ENCODE results near the gene CALHM4.

The CALHM4 gene, protein sequence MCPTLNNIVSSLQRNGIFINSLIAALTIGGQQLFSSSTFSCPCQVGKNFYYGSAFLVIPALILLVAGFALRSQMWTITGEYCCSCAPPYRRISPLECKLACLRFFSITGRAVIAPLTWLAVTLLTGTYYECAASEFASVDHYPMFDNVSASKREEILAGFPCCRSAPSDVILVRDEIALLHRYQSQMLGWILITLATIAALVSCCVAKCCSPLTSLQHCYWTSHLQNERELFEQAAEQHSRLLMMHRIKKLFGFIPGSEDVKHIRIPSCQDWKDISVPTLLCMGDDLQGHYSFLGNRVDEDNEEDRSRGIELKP

GRCh38 chr6:116553451-116553850 is at the start of gene CALHM4:
Gene CALHM4, plus strand, starts transcription at chr6:116553751. Its CDS starts 43 bp downstream, at chr6:116553794.
- H3K4me3 ChIP-seq (ENCODE audit: insufficient read depth, low read length, poor library complexity, severe bottlenecking) = no peak within 1 kb of the TSS
- H3K27ac ChIP-seq (ENCODE audit: low read depth, low read length) = no peak within 1 kb of the TSS
- no peaks in the 10 kb centered on the region for H4K20me1 ChIP-seq (ENCODE audit: low read depth, low read length)
- H3K4me2 ChIP-seq (ENCODE audit: low read depth, low read length, poor library complexity, severe bottlenecking) = no peak within 1 kb of the TSS
- no peak within 1 kb of the TSS for H3K9ac ChIP-seq (ENCODE audit: low read length)
- H3K9me2 ChIP-seq (replicated peaks; ENCODE audit: insufficient read depth, low read length) = no peaks in the 10 kb centered on the region
- H3F3A ChIP-seq (ENCODE audit: insufficient read depth) = no peaks in the 10 kb centered on the region
- H3K79me2 ChIP-seq (ENCODE audit: insufficient read depth, low read length) = no peaks in the 10 kb centered on the region
- H3K36me3 ChIP-seq (ENCODE audit: low read length) = no peaks in the 10 kb centered on the region
- no peaks in the 10 kb centered on the region for H3K9me3 ChIP-seq (ENCODE audit: insufficient read depth, low read length)
- H2AFZ ChIP-seq (ENCODE audit: low read depth, low read length, severe bottlenecking) = no peak within 1 kb of the TSS
- H3K27me3 ChIP-seq (ENCODE audit: low read length) = no peaks in the 10 kb centered on the region
- no peak for TF ChIP-seq EZH2phosphoT487 (conservative IDR thresholded peaks at IDR 0.05; ENCODE audit: low read length)
- TF ChIP-seq, protein P1, sequence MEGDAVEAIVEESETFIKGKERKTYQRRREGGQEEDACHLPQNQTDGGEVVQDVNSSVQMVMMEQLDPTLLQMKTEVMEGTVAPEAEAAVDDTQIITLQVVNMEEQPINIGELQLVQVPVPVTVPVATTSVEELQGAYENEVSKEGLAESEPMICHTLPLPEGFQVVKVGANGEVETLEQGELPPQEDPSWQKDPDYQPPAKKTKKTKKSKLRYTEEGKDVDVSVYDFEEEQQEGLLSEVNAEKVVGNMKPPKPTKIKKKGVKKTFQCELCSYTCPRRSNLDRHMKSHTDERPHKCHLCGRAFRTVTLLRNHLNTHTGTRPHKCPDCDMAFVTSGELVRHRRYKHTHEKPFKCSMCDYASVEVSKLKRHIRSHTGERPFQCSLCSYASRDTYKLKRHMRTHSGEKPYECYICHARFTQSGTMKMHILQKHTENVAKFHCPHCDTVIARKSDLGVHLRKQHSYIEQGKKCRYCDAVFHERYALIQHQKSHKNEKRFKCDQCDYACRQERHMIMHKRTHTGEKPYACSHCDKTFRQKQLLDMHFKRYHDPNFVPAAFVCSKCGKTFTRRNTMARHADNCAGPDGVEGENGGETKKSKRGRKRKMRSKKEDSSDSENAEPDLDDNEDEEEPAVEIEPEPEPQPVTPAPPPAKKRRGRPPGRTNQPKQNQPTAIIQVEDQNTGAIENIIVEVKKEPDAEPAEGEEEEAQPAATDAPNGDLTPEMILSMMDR (IDR thresholded peaks at IDR 0.05; ENCODE audit: insufficient read depth, low read length, poor library complexity, severe bottlenecking) = no peak

GRCh38 chr6:116507324-116507723 is 46.2 kb upstream of the CALHM4 start:
- TF ChIP-seq, protein P1 (IDR thresholded peaks at IDR 0.05; ENCODE audit: insufficient read depth, low read length, poor library complexity, severe bottlenecking) = no peak
- TF ChIP-seq EZH2phosphoT487 (conservative IDR thresholded peaks at IDR 0.05; ENCODE audit: low read length) = no peak
- H4K20me1 ChIP-seq (ENCODE audit: low read depth, low read length) = no peaks in the 10 kb centered on the region
- no peak overlapping the region for H3K4me3 ChIP-seq (ENCODE audit: insufficient read depth, low read length, poor library complexity, severe bottlenecking)
- no peaks in the 10 kb centered on the region for H3K79me2 ChIP-seq (ENCODE audit: insufficient read depth, low read length)
- H3K36me3 ChIP-seq (ENCODE audit: low read length) = no peaks in the 10 kb centered on the region
- H3K27me3 ChIP-seq (ENCODE audit: low read length) = no peaks in the 10 kb centered on the region
- no peaks in the 10 kb centered on the region for H3K9me3 ChIP-seq (ENCODE audit: insufficient read depth, low read length)
- H2AFZ ChIP-seq (ENCODE audit: low read depth, low read length, severe bottlenecking) = no peak overlapping the region
- H3K27ac ChIP-seq (ENCODE audit: low read depth, low read length) = no peak overlapping the region
- H3F3A ChIP-seq (ENCODE audit: insufficient read depth) = no peaks in the 10 kb centered on the region
- H3K4me2 ChIP-seq (ENCODE audit: low read depth, low read length, poor library complexity, severe bottlenecking) = no peak overlapping the region
- H3K9ac ChIP-seq (ENCODE audit: low read length) = no peak overlapping the region
- H3K9me2 ChIP-seq (replicated peaks; ENCODE audit: insufficient read depth, low read length) = no peaks in the 10 kb centered on the region

- no peaks in the 10 kb centered on the region for H3K79me2 ChIP-seq (ENCODE audit: insufficient read depth, low read length)
- no peaks in the 10 kb centered on the region for H4K20me1 ChIP-seq (ENCODE audit: low read depth, low read length)
- no peak overlapping the region for H3K4me3 ChIP-seq (ENCODE audit: insufficient read depth, low read length, poor library complexity, severe bottlenecking)
- no peaks in the 10 kb centered on the region for H3K9me3 ChIP-seq (ENCODE audit: insufficient read depth, low read length)
- H3K27me3 ChIP-seq (ENCODE audit: low read length) = no peaks in the 10 kb centered on the region
- H3K4me2 ChIP-seq (ENCODE audit: low read depth, low read length, poor library complexity, severe bottlenecking) = no peak overlapping the region
- H3K9me2 ChIP-seq (replicated peaks; ENCODE audit: insufficient read depth, low read length) = no peaks in the 10 kb centered on the region
- H2AFZ ChIP-seq (ENCODE audit: low read depth, low read length, severe bottlenecking) = no peak overlapping the region
- no peak for TF ChIP-seq EZH2phosphoT487 (conservative IDR thresholded peaks at IDR 0.05; ENCODE audit: low read length)
- TF ChIP-seq, protein P1 (IDR thresholded peaks at IDR 0.05; ENCODE audit: insufficient read depth, low read length, poor library complexity, severe bottlenecking) = no peak
- no peaks in the 10 kb centered on the region for H3F3A ChIP-seq (ENCODE audit: insufficient read depth)
- no peak overlapping the region for H3K9ac ChIP-seq (ENCODE audit: low read length)
- no peak overlapping the region for H3K27ac ChIP-seq (ENCODE audit: low read depth, low read length)
- H3K36me3 ChIP-seq (ENCODE audit: low read length) = no peaks in the 10 kb centered on the region
Measured at GRCh38 chr6:116508527-116508926, 45.0 kb upstream of the CALHM4 start.

Measured in SU-DHL-6 (cell line).